Measurements from ENCODE around the gene BBS9.

GRCh38 chr7:33558549-33559323 is 429.4 kb downstream of the BBS9 start:
- TF ChIP-seq EZH2 (IDR thresholded peaks at IDR 0.05; ENCODE audit: low read depth, unreplicated experiment) = no peak
- TF ChIP-seq CTCF (conservative IDR thresholded peaks at IDR 0.05; ENCODE audit: low read depth in 2 of 2) = no peak
- TF ChIP-seq, protein P1, sequence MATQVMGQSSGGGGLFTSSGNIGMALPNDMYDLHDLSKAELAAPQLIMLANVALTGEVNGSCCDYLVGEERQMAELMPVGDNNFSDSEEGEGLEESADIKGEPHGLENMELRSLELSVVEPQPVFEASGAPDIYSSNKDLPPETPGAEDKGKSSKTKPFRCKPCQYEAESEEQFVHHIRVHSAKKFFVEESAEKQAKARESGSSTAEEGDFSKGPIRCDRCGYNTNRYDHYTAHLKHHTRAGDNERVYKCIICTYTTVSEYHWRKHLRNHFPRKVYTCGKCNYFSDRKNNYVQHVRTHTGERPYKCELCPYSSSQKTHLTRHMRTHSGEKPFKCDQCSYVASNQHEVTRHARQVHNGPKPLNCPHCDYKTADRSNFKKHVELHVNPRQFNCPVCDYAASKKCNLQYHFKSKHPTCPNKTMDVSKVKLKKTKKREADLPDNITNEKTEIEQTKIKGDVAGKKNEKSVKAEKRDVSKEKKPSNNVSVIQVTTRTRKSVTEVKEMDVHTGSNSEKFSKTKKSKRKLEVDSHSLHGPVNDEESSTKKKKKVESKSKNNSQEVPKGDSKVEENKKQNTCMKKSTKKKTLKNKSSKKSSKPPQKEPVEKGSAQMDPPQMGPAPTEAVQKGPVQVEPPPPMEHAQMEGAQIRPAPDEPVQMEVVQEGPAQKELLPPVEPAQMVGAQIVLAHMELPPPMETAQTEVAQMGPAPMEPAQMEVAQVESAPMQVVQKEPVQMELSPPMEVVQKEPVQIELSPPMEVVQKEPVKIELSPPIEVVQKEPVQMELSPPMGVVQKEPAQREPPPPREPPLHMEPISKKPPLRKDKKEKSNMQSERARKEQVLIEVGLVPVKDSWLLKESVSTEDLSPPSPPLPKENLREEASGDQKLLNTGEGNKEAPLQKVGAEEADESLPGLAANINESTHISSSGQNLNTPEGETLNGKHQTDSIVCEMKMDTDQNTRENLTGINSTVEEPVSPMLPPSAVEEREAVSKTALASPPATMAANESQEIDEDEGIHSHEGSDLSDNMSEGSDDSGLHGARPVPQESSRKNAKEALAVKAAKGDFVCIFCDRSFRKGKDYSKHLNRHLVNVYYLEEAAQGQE (IDR thresholded peaks at IDR 0.05; ENCODE audit: unreplicated experiment) = no peak
- no peak for TF ChIP-seq POLR2AphosphoS5 (IDR thresholded peaks at IDR 0.05; ENCODE audit: low read depth)
- no peak for TF ChIP-seq JUNB (IDR thresholded peaks at IDR 0.05; ENCODE audit: unreplicated experiment)
- TF ChIP-seq, protein P2, sequence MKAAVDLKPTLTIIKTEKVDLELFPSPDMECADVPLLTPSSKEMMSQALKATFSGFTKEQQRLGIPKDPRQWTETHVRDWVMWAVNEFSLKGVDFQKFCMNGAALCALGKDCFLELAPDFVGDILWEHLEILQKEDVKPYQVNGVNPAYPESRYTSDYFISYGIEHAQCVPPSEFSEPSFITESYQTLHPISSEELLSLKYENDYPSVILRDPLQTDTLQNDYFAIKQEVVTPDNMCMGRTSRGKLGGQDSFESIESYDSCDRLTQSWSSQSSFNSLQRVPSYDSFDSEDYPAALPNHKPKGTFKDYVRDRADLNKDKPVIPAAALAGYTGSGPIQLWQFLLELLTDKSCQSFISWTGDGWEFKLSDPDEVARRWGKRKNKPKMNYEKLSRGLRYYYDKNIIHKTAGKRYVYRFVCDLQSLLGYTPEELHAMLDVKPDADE (IDR thresholded peaks at IDR 0.05) = no peak
- TF ChIP-seq EZH2phosphoT487 (IDR thresholded peaks at IDR 0.05; ENCODE audit: unreplicated experiment) = no peak

Measured in GM23338 (cell line).